Limb (tissue), 2 donors: ENCODE measurements around the gene AMOTL2.
A peak's percentile ranks its signal among the peaks of the same experiment; 100 is the strongest.

Experiments
- DNase-seq, 2 donors: peaks; one replicate each; pipeline ENCODE4 v3.0.0-alpha.2; 2016; ENCODE audit errors: extremely low spot score in 2 of 2

Gene AMOTL2

DNA sequence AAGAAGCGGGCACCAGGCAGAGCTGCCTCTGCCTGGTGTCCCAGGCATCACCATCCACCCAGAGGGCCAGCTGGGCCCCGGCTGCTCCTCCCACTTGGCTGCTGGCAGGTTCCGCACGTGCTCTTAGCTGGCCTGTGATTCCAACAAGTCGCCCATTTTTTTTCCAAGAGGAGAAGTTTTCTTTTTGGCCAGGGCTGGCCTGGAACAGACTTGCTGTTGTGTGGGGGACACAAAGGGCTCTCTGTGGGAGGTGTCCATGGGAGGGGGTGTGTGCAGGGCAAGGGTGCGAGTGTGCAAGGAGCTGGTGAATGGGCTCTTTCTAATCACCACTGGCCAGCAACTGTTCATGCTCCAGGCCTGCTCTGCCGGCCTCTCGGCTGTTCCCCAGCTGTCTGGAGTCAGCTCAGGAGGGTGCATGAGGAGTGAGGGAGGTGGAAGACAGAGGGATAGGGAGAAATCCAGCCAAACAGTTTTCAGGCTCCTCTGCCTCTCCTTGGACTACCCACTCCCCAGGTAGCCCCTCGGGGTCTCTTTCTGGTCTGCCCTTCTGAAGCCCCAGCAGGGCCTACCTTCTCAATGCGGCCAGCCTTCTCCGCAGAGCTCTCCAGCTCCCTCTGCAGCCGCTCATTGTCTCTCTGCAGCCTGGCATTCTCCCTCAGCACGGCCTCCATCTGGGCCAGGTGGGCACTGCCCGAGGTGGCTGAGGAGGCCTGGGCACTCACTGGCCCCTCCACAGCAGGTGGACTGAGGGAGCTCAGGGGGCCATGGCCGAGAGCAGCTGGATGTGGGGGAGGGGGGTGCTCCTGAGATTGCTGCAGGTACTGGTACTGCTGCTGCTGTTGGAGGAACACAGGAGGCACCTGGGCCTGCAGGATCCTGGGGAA is 7.1 kb downstream of the AMOTL2 start:
- DNase-seq, result peak in 1 of 2 donors; percentile 77

- DNase-seq, result no peak
Measured at GRCh38 chr3:134366221-134366927, 7.9 kb downstream of the AMOTL2 start.

DNA sequence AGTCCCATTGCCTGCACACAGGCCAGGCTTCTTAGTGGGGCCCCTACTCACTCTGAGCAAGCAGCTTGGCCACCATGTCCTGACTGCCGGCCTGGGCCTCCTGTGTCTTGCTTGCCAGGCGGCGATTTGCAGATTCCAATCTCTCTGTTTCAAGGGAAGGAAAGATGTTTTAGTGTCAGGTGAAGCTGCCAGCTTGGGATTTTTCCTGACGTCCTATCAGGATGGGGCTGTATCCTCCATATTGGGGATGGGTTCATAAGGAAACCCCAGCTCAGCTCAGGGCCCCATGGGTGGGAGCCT is 8.5 kb downstream of the AMOTL2 start:
- no peak for DNase-seq

DNA sequence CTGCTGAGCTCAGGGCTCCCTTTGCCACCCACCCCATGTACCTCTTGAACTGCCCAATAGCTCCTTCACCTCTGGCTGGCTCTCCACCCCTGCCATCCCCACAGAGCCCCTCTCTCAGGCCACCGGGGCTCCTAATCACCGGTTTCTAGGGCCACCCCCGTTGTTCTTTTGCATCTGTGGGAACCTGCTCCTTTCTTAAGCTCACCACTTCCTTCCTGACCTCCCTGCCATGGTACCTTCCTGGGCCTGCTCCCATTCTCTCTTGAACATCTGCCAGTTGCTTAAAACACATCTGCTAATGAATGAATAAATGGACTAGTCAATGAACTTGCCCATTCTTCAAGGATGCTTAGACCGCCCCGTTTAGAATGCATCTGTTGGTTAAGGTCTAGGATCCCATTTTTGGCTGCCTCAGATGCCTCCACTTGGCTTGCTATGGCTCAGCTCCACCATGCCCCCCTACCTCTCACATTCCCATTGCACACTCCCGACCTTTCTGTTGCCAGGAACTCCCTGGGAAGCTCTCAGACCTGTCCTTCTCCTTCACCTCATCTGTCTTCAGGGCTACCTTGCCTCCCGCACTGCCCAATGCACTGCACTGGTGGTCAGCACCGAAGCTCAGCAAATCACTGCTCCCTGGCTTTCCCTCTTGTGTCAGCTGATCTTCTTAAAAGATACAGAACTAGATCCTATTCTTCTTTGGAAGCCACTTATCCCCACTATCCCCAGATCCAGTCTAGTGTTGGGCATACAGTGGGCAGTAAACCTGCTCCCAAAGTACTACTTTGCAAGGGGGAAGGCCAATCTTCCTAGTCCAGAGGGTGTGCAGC is 9.1 kb downstream of the AMOTL2 start:
- no peak for DNase-seq

DNA sequence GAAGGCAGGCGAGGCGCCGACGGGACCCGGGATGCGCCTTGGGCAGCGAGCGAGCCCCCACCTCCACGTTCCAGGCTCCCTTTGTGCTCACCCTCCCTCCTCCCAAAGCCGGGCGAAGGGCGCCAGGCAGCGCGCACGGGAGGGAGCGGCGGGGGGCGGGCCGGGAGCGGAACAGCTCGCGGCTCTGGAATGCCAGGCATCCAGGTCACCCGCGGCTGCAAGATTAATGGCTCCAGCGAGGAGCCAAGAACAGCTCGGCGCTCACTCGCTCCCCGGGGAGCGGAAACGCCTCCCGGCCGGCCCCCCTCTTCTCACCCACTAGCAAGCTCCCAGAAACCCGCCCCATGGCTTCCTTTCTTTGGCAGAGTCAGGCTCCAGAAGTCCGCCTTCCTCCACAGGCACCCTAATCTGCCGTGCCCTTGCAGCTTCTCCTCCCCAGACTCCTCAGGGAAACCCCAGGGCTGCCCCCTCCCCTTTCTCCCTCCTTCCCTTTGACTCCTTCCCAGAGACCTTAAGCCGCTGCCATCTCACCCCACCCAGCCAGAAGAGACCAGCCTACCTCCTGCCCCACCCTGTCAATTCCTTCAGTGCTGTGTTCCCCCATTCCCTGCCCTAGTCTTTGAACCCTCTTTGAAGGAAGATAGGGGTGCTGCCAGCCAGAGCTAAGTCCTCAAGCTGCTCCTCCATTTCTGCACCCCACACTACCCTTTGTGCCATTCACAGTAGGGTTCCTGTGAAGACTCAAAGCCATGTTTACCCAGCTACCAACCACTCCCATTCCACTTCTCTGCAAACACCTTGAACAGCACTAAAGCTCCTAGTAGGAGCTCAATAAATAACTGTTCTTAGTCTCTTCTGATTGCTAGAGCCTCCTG is 9.9 kb downstream of the AMOTL2 start:
- peak; percentile 85 to 93 for DNase-seq

- DNase-seq, result no peak
Measured at GRCh38 chr3:134363381-134363755, 10.9 kb downstream of the AMOTL2 start.

DNA sequence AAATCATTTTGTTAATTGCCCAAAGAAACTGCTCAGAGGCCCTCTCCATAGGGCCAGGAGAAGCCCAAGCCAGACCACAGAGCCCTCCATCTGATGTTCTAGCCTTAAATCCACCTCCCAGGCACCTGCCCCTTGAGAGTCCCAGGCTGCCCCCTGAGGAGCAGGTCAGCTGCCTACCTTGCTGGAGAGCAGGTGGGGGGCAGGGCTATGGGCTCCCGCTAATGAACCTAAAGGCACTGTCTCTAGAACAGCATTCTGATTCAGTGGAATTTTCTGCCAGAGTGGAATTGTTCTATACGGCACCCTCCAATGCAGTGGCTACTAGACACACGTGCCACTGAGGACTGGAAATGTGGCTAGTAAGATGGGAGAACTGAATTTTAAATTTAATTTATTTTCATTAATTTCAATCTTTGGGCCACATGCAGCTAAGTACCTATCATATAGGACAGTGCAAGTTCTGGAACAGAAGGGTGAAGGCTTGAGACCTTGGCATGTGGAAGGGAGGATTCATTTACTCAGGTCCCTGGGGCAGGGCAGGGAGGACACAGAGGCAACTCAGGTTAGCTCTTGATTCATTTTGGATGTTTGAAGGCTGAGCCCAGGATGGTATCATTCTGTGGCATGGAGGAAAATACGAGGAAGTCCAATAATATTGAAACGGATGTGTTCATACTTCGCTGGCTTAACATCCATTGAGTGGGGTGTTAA is 11.4 kb downstream of the AMOTL2 start:
- DNase-seq, result peak in 1 of 2 donors; percentile 24

DNA sequence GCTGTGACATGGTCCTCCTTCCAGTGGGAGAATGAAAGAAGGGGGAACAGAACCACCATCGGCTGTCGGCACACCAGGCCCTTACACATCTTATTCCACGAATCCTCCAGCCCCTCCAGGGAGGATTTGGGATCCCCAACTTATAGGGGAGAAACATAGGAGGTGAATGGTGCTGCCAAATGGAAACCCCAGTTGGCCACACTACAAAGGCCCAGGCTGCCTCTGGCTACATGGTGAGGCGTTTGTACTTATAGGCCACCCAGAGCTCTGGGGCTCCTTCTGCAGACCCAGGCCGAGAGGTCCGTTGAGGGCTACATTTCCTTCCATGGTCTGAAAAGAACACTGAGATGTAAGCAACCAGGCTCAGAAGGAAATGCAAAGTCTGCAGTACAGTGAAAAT is 12.0 kb downstream of the AMOTL2 start:
- DNase-seq, result peak in 1 of 2 donors; percentile 20

DNA sequence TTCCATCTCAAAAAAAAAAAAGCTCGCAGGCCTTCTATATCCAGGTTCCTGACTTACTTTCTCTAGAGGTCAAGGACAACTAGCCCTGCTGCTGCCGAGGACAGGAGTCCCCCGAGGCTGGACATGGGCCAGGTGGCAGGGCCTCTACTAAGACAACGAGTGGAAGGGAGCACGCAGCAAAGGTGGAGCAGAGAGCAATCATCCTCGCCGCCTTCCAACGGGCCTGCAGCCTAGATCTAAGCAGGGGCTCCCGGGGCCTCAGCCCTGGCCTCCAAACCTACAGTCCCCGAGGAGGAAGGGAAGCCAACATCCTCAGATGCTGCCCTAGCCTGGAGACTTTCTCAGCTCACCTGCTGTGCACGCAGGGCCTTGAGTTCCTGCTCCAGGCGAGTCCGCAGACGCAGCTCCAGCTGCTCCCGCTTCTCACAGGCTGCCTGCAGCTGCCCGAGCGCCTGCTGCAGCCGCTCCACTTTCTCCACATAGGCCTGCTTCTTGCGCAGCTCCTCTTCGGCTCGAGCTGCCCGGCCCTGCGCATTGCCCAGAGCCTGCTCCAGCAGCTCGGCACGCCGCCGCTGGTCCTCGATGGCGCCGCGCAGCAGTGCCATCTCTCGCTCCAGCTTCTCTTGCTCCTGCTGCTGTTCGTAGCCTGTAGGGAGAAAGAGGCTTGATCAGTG is 12.9 kb downstream of the AMOTL2 start:
- DNase-seq, result peak in 1 of 2 donors; percentile 38

- DNase-seq, result no peak
Measured at GRCh38 chr3:134360046-134360445, 14.2 kb downstream of the AMOTL2 start.

DNA sequence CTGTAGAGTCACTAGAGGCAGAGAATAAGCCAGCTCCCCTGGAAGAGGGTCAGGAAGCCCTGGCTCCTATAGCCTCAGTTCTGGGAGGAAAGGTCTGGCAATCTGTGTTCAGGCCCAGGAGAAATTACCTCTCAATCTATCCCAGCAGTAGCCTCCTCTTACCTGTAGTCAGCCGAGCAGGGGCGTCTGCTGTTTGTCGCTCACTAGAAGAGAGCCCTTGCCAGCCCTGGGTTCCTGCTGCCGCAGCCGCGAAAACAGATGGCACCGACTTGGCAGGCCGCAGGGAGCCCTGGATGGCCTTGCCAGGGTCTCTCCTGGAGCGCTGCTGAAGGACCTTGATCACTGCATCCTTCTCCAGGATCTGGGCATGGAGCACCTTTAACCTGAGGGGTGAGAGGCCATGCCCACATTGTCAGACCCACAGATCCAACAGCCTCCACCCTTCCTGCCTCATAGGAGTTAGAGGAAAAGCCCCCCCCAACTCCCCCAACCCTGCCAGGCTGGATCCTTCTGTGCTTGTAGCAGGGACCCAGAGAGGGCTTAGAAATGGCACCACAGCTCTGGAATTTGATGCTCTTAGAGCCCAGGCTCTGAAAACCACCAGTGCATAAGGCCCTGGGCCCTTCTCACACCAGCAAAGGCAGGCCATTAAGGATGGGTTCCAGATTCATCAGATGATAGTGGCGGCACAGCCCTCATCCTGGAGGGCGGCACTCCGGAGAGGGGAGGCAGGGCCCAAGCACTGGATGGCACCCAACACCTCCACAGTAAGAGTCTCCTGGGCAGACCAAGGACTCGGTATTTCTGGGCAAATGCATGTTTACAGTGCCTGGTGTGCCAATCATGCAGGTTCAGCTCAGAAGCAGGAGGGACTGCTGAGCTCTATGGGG is 14.9 kb downstream of the AMOTL2 start:
- DNase-seq, result no peak

GRCh38 chr3:134357914-134358811 is 16.1 kb downstream of the AMOTL2 start:
- DNase-seq, result peak; percentile 74 to 88

GRCh38 chr3:134357261-134357913 is 16.9 kb downstream of the AMOTL2 start:
- no peak for DNase-seq

- no peak for DNase-seq
Measured at GRCh38 chr3:134356411-134357040, 17.7 kb downstream of the AMOTL2 start.

DNA sequence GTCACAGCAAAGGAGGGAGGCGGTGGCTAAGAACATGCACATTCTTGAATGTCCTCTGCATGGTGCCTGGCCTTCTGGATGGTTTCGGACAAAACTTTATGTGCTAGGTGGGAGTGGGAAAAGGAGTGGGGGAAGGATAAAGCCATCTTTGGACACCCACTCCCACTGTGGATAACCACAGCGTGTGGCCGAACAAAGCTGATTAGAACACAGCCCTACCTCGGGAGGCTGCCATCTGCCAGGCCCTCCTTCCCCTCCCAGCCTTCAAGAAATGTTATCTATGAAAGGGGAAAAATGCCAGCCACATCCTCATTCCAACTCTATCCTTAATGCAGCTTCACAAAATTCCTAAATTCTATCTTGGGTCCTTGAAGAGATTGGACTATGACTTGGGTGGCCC is 18.8 kb downstream of the AMOTL2 start:
- DNase-seq, result no peak

DNA sequence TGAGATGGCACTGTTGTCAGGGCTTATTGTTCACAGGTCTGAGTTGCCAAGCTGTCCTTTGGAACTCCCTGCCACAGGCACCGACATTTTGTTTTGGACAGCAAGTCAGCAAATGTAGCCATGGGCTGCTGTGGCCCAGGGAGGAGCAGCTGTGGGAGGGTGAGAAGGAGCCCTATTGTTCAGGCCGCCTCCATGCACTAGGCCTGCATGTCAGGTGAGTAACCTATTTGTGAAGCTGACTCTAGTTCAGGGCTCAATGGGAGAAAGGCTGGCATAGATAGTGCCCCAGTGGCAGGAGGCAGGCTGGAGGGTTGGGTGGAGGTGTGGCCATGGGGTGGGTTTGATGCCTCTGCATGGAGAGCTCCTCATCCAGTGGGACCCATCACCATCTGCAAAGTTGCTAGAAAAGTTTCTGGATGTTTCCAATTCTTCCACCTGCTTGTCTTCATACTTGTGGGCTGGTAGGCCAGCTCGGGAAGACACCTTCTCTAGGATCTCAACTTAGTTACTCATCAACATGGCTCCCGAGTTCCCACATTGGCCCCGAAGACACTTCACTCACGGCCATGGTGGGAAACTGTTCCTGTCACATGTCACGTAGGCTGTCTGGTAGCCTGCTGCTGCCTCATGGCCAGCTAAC is 19.5 kb downstream of the AMOTL2 start:
- DNase-seq, result no peak
